DMS 273 (cell line): Measurements from ENCODE around the gene HIVEP3.

Experiments
- DNase-seq: peaks from one replicate; lab custom pipeline; 2025; ENCODE audit not compliant: unreplicated experiment; lab: John Stamatoyannopoulos, UW

The HIVEP3 gene

GRCh38 chr1:41525891-41526587, 392.7 kb downstream of the HIVEP3 start:
- no peak for DNase-seq

- DNase-seq = no peak
Observed at GRCh38 chr1:41524676-41525675, 393.7 kb downstream of the HIVEP3 start.

- DNase-seq = no peak
Observed at GRCh38 chr1:41523949-41524675, 394.6 kb downstream of the HIVEP3 start.

GRCh38 chr1:41523071-41523470, 395.7 kb downstream of the HIVEP3 start:
- no peak for DNase-seq

- DNase-seq = no peak
Observed at GRCh38 chr1:41521766-41522165, 397.0 kb downstream of the HIVEP3 start.

- no peak for DNase-seq
Observed at GRCh38 chr1:41520951-41521752, 397.6 kb downstream of the HIVEP3 start.

- DNase-seq = no peak
Observed at GRCh38 chr1:41519667-41520066, 399.1 kb downstream of the HIVEP3 start.

GRCh38 chr1:41518471-41518870, 400.3 kb downstream of the HIVEP3 start:
- DNase-seq = no peak

- DNase-seq = no peak
Observed at GRCh38 chr1:41517062-41517438, 401.7 kb downstream of the HIVEP3 start.

GRCh38 chr1:41516168-41517061, 402.3 kb downstream of the HIVEP3 start:
- peak; percentile 94 for DNase-seq

- no peak for DNase-seq
Observed at GRCh38 chr1:41515778-41516167, 402.9 kb downstream of the HIVEP3 start.

GRCh38 chr1:41515131-41515678, 403.5 kb downstream of the HIVEP3 start:
- DNase-seq = no peak

- DNase-seq = no peak
Observed at GRCh38 chr1:41514381-41514780, 404.3 kb downstream of the HIVEP3 start.

- DNase-seq = peak; percentile 30
Observed at GRCh38 chr1:41513383-41513735, 405.4 kb downstream of the HIVEP3 start.

GRCh38 chr1:41512701-41513382, 405.9 kb downstream of the HIVEP3 start:
- DNase-seq = no peak

- DNase-seq = no peak
Observed at GRCh38 chr1:41511239-41511540, 407.5 kb downstream of the HIVEP3 start.

- no peak for DNase-seq
Observed at GRCh38 chr1:41510531-41511238, 408.0 kb downstream of the HIVEP3 start.

GRCh38 chr1:41509270-41509671, 409.5 kb downstream of the HIVEP3 start:
- DNase-seq = no peak
